Motor neuron (in vitro differentiated cells): ENCODE measurements around the gene NOD2. TPM values are rescaled to one million over a fixed set of nuclear protein-coding genes. Genes with fewer than 3 reads are reported as not detected.

Source experiments
- ATAC-seq, 8 experiments: fragments of 200-7000 bp; cut with Tn5 transposase; replicated peaks in 6 of 8; 2 replicates each; pipeline ENCODE4 v1.8.0; 2021; ENCODE audit warnings: mild to moderate bottlenecking in 8 of 8, moderate library complexity in 8 of 8
- H3K27ac ChIP-seq, 2 donors: fragments of 250-450 bp; sonication (Bioruptor Pico); 2 replicates each; pipeline ENCODE4 v1.9.0; 2021; ENCODE audit warnings: antibody characterized with exemption in 2 of 2, mild to moderate bottlenecking in 2 of 2, moderate library complexity in 1 of 2
- H3K4me1 ChIP-seq, 2 donors: fragments of 250-450 bp; sonication (Bioruptor Pico); replicated peaks in 1 of 2; 2 replicates each; pipeline ENCODE4 v1.6.1; 2021; ENCODE audit warnings: antibody characterized with exemption in 2 of 2, mild to moderate bottlenecking in 2 of 2, moderate library complexity in 1 of 2
- H3K4me3 ChIP-seq, 5 donors: fragments of 250-450 bp; sonication (Bioruptor Pico); 2 replicates each; pipeline ENCODE4 v1.9.0; 2021; ENCODE audit warnings: antibody characterized with exemption in 5 of 5, mild to moderate bottlenecking in 5 of 5, moderate library complexity in 4 of 5
- WGBS, 10 experiments: fragments of 450-650 bp; shearing (Covaris generic); methylation state at CpG; one replicate each; pipeline ENCODE4 v1.0.0; 2022; 5-methylcytosine and 5-hydroxymethylcytosine counted together
- in situ Hi-C, 9 experiments: fragments of 400-800 bp; cut with MboI; loops; one replicate each; pipeline ENCODE4 v1.15.0; 2021; ENCODE audit warnings: low sequenced_read_pairs in 9 of 9, low pct_unique_long_range_greater_than_20kb in 2 of 9; ENCODE audit not compliant: unreplicated experiment in 9 of 9
- total RNA-seq, 8 experiments: library from RNA; unstranded; fragments of 300-600 nt; gene quantifications; 2 replicates each; pipeline versions ENCODE4 v1.2.3 to v1.2.4, GENCODE V29; 2022

The NOD2 gene
- total RNA-seq, 8 experiments from 2014 or later: 0.05 to 0.71 (median 0.25) TPM; not detected in 1

- Histone ChIP-seq H3K4me3 (no peak overlapping the region), H3K4me1 (peaks cover 0 to 3% of the 10 kb centered on the region in 2 donors), H3K27ac (no peak overlapping the region)
- 20 to 100% (median 55%) methylated on average over 1 to 5 of the region's 19 CpGs; no CpG with 5 or more reads in 3 of the 10 experiments for WGBS, 10 experiments
- no peak for ATAC-seq
- in situ Hi-C loops: no loop called here
Measured at GRCh38 chr16:50699326-50700159, 6.1 kb downstream of the NOD2 start.

- peaks cover 0 to 3% of the 10 kb centered on the region in 2 donors for H3K4me1 ChIP-seq
- ATAC-seq: no peak
- H3K27ac ChIP-seq: no peak overlapping the region
- no peak overlapping the region for H3K4me3 ChIP-seq
- in situ Hi-C loops: no loop called here
- 89 to 100% (median 93%) methylated on average over 1 to 3 of the region's 3 CpGs; no CpG with 5 or more reads in 4 of the 10 experiments for WGBS, 10 experiments
Measured at GRCh38 chr16:50702725-50703124, 9.3 kb downstream of the NOD2 start.

GRCh38 chr16:50704245-50704644, 10.8 kb downstream of the NOD2 start:
- H3K4me1 ChIP-seq: no peaks in the 10 kb centered on the region
- WGBS, 10 experiments: 0 to 73% (median 44%) methylated on average over 1 of the region's 1 CpG; no CpG with 5 or more reads in 5 of the 10 experiments
- in situ Hi-C loops: no loop called here
- no peak overlapping the region for H3K27ac ChIP-seq
- no peak overlapping the region for H3K4me3 ChIP-seq
- ATAC-seq: no peak

GRCh38 chr16:50705436-50706110, 12.2 kb downstream of the NOD2 start:
- in situ Hi-C loops: no loop called here
- Histone ChIP-seq H3K27ac (no peak overlapping the region), H3K4me1 (no peaks in the 10 kb centered on the region), H3K4me3 (no peak overlapping the region)
- WGBS, 10 experiments: 20 to 80% (median 62%) methylated on average over 2 to 5 of the region's 5 CpGs; no CpG with 5 or more reads in 1 of the 10 experiments
- ATAC-seq: no peak

GRCh38 chr16:50706250-50706649, 12.8 kb downstream of the NOD2 start:
- H3K27ac ChIP-seq: no peak overlapping the region
- H3K4me3 ChIP-seq: no peak overlapping the region
- no peak for ATAC-seq
- 0 to 51% (median 25%) methylated on average over 1 to 3 of the region's 3 CpGs; no CpG with 5 or more reads in 3 of the 10 experiments for WGBS, 10 experiments
- in situ Hi-C loops: no loop called here
- no peaks in the 10 kb centered on the region for H3K4me1 ChIP-seq

- Histone ChIP-seq H3K27ac (no peak overlapping the region), H3K4me1 (no peaks in the 10 kb centered on the region), H3K4me3 (no peak overlapping the region)
- in situ Hi-C loops: no loop called here
- ATAC-seq: no peak
- WGBS, 10 experiments: 40 to 94% (median 87%) methylated on average over 1 to 5 of the region's 10 CpGs; no CpG with 5 or more reads in 4 of the 10 experiments
Measured at GRCh38 chr16:50708373-50709060, 15.1 kb downstream of the NOD2 start.

GRCh38 chr16:50709061-50709684, 15.8 kb downstream of the NOD2 start:
- in situ Hi-C loops: no loop called here
- Histone ChIP-seq H3K4me3 (no peak overlapping the region), H3K27ac (no peak overlapping the region), H3K4me1 (no peaks in the 10 kb centered on the region)
- 39 to 75% (median 64%) methylated on average over 2 to 5 of the region's 8 CpGs; no CpG with 5 or more reads in 3 of the 10 experiments for WGBS, 10 experiments
- ATAC-seq: no peak

GRCh38 chr16:50709980-50710379, 16.6 kb downstream of the NOD2 start:
- Histone ChIP-seq H3K27ac (no peak overlapping the region), H3K4me3 (no peak overlapping the region), H3K4me1 (peaks cover 0 to 2% of the 10 kb centered on the region in 2 donors)
- no peak for ATAC-seq
- 28 to 71% (median 46%) methylated on average over 1 to 5 of the region's 5 CpGs; no CpG with 5 or more reads in 4 of the 10 experiments for WGBS, 10 experiments
- in situ Hi-C loops: no loop called here

- Histone ChIP-seq H3K27ac (no peak overlapping the region), H3K4me3 (no peak overlapping the region), H3K4me1 (peaks cover 0 to 3% of the 10 kb centered on the region in 2 donors)
- ATAC-seq: no peak
- 87 to 96% (median 93%) methylated on average over 3 to 20 of the region's 21 CpGs; no CpG with 5 or more reads in 7 of the 10 experiments for WGBS, 10 experiments
- in situ Hi-C loops: no loop called here
Measured at GRCh38 chr16:50711040-50711439, 17.6 kb downstream of the NOD2 start.

- 80 to 100% (median 86%) methylated on average over 1 to 4 of the region's 25 CpGs; no CpG with 5 or more reads in 6 of the 10 experiments for WGBS, 10 experiments
- in situ Hi-C loops: no loop called here
- Histone ChIP-seq H3K27ac (no peak overlapping the region), H3K4me1 (peaks cover 0 to 3% of the 10 kb centered on the region in 2 donors), H3K4me3 (no peak overlapping the region)
- ATAC-seq: peak in 1 of 8 experiments; percentile 40
Measured at GRCh38 chr16:50711862-50712559, 18.6 kb downstream of the NOD2 start.

GRCh38 chr16:50712560-50712898, 19.1 kb downstream of the NOD2 start:
- no peak overlapping the region for H3K27ac ChIP-seq
- peaks cover 0 to 3% of the 10 kb centered on the region in 2 donors for H3K4me1 ChIP-seq
- 31 to 100% (median 100%) methylated on average over 1 to 2 of the region's 3 CpGs; no CpG with 5 or more reads in 6 of the 10 experiments for WGBS, 10 experiments
- H3K4me3 ChIP-seq: no peak overlapping the region
- in situ Hi-C loops: no loop called here
- ATAC-seq: peak in 3 of 8 experiments; percentile 28 to 66 (median 55)

GRCh38 chr16:50712956-50713355, 19.6 kb downstream of the NOD2 start:
- H3K4me3 ChIP-seq: no peak overlapping the region
- in situ Hi-C loops: no loop called here
- no peak overlapping the region for H3K27ac ChIP-seq
- WGBS, 10 experiments: 45 to 100% (median 86%) methylated on average over 1 to 4 of the region's 4 CpGs; no CpG with 5 or more reads in 6 of the 10 experiments
- H3K4me1 ChIP-seq: peaks cover 0 to 3% of the 10 kb centered on the region in 2 donors
- no peak for ATAC-seq
